ENCODE measurements around the gene WRAP73. TPM values are rescaled to one million over a fixed set of nuclear protein-coding genes. Genes with fewer than 3 reads are reported as not detected.

Gene WRAP73
- total RNA-seq, 2 experiments from 2014 or later: 30.2 to 31.2 TPM

- H3K9me3 Mint-ChIP-seq: no peaks in the 10 kb centered on the region
- H3K36me3 Mint-ChIP-seq: no peaks in the 10 kb centered on the region
- no peaks in the 10 kb centered on the region for H3K27me3 Mint-ChIP-seq
- no peak overlapping the region for H3K27ac Mint-ChIP-seq
- DNase-seq: no peak
- no peak overlapping the region for H3K4me3 Mint-ChIP-seq
- peaks cover 12% of the 10 kb centered on the region for H3K4me1 Mint-ChIP-seq
Measured at GRCh38 chr1:3601743-3602142, 48.2 kb downstream of the WRAP73 start.

GRCh38 chr1:3600354-3600753 lies 49.5 kb downstream of the WRAP73 start:
- H3K27me3 Mint-ChIP-seq: no peaks in the 10 kb centered on the region
- H3K36me3 Mint-ChIP-seq: no peaks in the 10 kb centered on the region
- peaks cover 12% of the 10 kb centered on the region for H3K4me1 Mint-ChIP-seq
- no peak for DNase-seq
- no peak overlapping the region for H3K27ac Mint-ChIP-seq
- no peak overlapping the region for H3K4me3 Mint-ChIP-seq
- H3K9me3 Mint-ChIP-seq: no peaks in the 10 kb centered on the region

- Mint-ChIP-seq H3K4me1 (peaks cover 12% of the 10 kb centered on the region), H3K36me3 (no peaks in the 10 kb centered on the region), H3K27me3 (no peaks in the 10 kb centered on the region), H3K27ac (no peak overlapping the region), H3K4me3 (no peak overlapping the region), H3K9me3 (no peaks in the 10 kb centered on the region)
- no peak for DNase-seq
Measured at GRCh38 chr1:3599816-3600215, 50.1 kb downstream of the WRAP73 start.

- Mint-ChIP-seq H3K36me3 (no peaks in the 10 kb centered on the region), H3K27me3 (no peaks in the 10 kb centered on the region), H3K4me1 (peaks cover 12% of the 10 kb centered on the region), H3K27ac (no peak overlapping the region), H3K4me3 (no peak overlapping the region), H3K9me3 (no peaks in the 10 kb centered on the region)
- DNase-seq: no peak
Measured at GRCh38 chr1:3599286-3599811, 50.6 kb downstream of the WRAP73 start.

- Mint-ChIP-seq H3K36me3 (no peaks in the 10 kb centered on the region), H3K27ac (no peak overlapping the region), H3K9me3 (no peaks in the 10 kb centered on the region), H3K27me3 (no peaks in the 10 kb centered on the region), H3K4me1 (peaks cover 15% of the 10 kb centered on the region), H3K4me3 (no peak overlapping the region)
- no peak for DNase-seq
Measured at GRCh38 chr1:3598522-3599285, 51.2 kb downstream of the WRAP73 start.

GRCh38 chr1:3598051-3598491 lies 51.8 kb downstream of the WRAP73 start:
- Mint-ChIP-seq H3K27me3 (no peaks in the 10 kb centered on the region), H3K36me3 (no peaks in the 10 kb centered on the region), H3K9me3 (no peaks in the 10 kb centered on the region), H3K4me3 (no peak overlapping the region), H3K27ac (peak overlapping the region; percentile 80), H3K4me1 (peaks cover 15% of the 10 kb centered on the region)
- no peak for DNase-seq

GRCh38 chr1:3597599-3597964 lies 52.3 kb downstream of the WRAP73 start:
- Mint-ChIP-seq H3K36me3 (no peaks in the 10 kb centered on the region), H3K27ac (peak overlapping the region; percentile 80), H3K4me3 (no peak overlapping the region), H3K27me3 (no peaks in the 10 kb centered on the region), H3K9me3 (no peaks in the 10 kb centered on the region), H3K4me1 (peaks cover 15% of the 10 kb centered on the region)
- no peak for DNase-seq

- no peak overlapping the region for H3K4me3 Mint-ChIP-seq
- no peaks in the 10 kb centered on the region for H3K36me3 Mint-ChIP-seq
- H3K4me1 Mint-ChIP-seq: peaks cover 15% of the 10 kb centered on the region
- H3K27me3 Mint-ChIP-seq: no peaks in the 10 kb centered on the region
- no peaks in the 10 kb centered on the region for H3K9me3 Mint-ChIP-seq
- no peak for DNase-seq
- peak overlapping the region; percentile 80 for H3K27ac Mint-ChIP-seq
Measured at GRCh38 chr1:3596663-3597598, 53.0 kb downstream of the WRAP73 start.

GRCh38 chr1:3595949-3596348 lies 54.0 kb downstream of the WRAP73 start:
- no peaks in the 10 kb centered on the region for H3K27me3 Mint-ChIP-seq
- no peak overlapping the region for H3K27ac Mint-ChIP-seq
- H3K4me1 Mint-ChIP-seq: peaks cover 15% of the 10 kb centered on the region
- no peak overlapping the region for H3K4me3 Mint-ChIP-seq
- no peak for DNase-seq
- H3K36me3 Mint-ChIP-seq: no peaks in the 10 kb centered on the region
- H3K9me3 Mint-ChIP-seq: no peaks in the 10 kb centered on the region

- Mint-ChIP-seq H3K4me1 (peaks cover 15% of the 10 kb centered on the region), H3K9me3 (no peaks in the 10 kb centered on the region), H3K36me3 (no peaks in the 10 kb centered on the region), H3K27ac (no peak overlapping the region), H3K27me3 (no peaks in the 10 kb centered on the region), H3K4me3 (no peak overlapping the region)
- DNase-seq: no peak
Measured at GRCh38 chr1:3594706-3595377, 55.1 kb downstream of the WRAP73 start.

- Mint-ChIP-seq H3K4me1 (peaks cover 15% of the 10 kb centered on the region), H3K9me3 (no peaks in the 10 kb centered on the region), H3K27ac (no peak overlapping the region), H3K4me3 (no peak overlapping the region), H3K27me3 (no peaks in the 10 kb centered on the region), H3K36me3 (no peaks in the 10 kb centered on the region)
- DNase-seq: no peak
Measured at GRCh38 chr1:3593745-3594144, 56.2 kb downstream of the WRAP73 start.

GRCh38 chr1:3593334-3593733 lies 56.6 kb downstream of the WRAP73 start:
- H3K9me3 Mint-ChIP-seq: no peaks in the 10 kb centered on the region
- H3K4me3 Mint-ChIP-seq: no peak overlapping the region
- H3K27ac Mint-ChIP-seq: no peak overlapping the region
- H3K4me1 Mint-ChIP-seq: peaks cover 14% of the 10 kb centered on the region
- H3K27me3 Mint-ChIP-seq: no peaks in the 10 kb centered on the region
- no peaks in the 10 kb centered on the region for H3K36me3 Mint-ChIP-seq
- DNase-seq: no peak

- Mint-ChIP-seq H3K27me3 (no peaks in the 10 kb centered on the region), H3K4me3 (no peak overlapping the region), H3K4me1 (peaks cover 3% of the 10 kb centered on the region), H3K36me3 (no peaks in the 10 kb centered on the region), H3K27ac (no peak overlapping the region), H3K9me3 (no peaks in the 10 kb centered on the region)
- DNase-seq: no peak
Measured at GRCh38 chr1:3590951-3591865, 58.7 kb downstream of the WRAP73 start.

GRCh38 chr1:3590139-3590763 lies 59.7 kb downstream of the WRAP73 start:
- DNase-seq: no peak
- H3K36me3 Mint-ChIP-seq: no peaks in the 10 kb centered on the region
- no peaks in the 10 kb centered on the region for H3K27me3 Mint-ChIP-seq
- no peak overlapping the region for H3K27ac Mint-ChIP-seq
- H3K4me3 Mint-ChIP-seq: no peak overlapping the region
- H3K4me1 Mint-ChIP-seq: peaks cover 3% of the 10 kb centered on the region
- no peaks in the 10 kb centered on the region for H3K9me3 Mint-ChIP-seq

Data from activated naive CD8-positive, alpha-beta T cell treated with anti-CD3 and anti-CD28 coated beads for 36 hours (primary cell).